Spleen (tissue), 7 donors: Measurements from ENCODE around the gene PPP1R3C.

Source experiments
- POLR2AphosphoS5 ChIP-seq, 3 donors: sonication (generic); formaldehyde crosslinking; IDR thresholded peaks; one replicate each; pipeline ENCODE4 v1.5.1; 2017; ENCODE audit warnings: antibody characterized with exemption in 3 of 3
- TF ChIP-seq, protein P1 (sequence below), 11 experiments: fragments of 200-600 bp in 7 of 11; fragments of 450-650 bp in 4 of 11; sonication (generic) in 4 of 11; IDR thresholded peaks in 8 of 11; conservative IDR thresholded peaks in 3 of 11; 1 replicate in 7 of 11; 2 replicates in 4 of 11; pipeline versions ENCODE4 v1.4.0 to v1.8.0; 2016 to 2021; ENCODE audit warnings: antibody characterized with exemption in 11 of 11, inconsistent platforms in 4 of 11, mild to moderate bottlenecking in 1 of 11
- donor health status: DM: no; HTN: no; CAD: no; lungs with moderate emphysema.
- donor health status: DM: no; HTN: no; CAD: no.
- donor health status: DM: no; HTN: no; CAD: no.

DNA sequence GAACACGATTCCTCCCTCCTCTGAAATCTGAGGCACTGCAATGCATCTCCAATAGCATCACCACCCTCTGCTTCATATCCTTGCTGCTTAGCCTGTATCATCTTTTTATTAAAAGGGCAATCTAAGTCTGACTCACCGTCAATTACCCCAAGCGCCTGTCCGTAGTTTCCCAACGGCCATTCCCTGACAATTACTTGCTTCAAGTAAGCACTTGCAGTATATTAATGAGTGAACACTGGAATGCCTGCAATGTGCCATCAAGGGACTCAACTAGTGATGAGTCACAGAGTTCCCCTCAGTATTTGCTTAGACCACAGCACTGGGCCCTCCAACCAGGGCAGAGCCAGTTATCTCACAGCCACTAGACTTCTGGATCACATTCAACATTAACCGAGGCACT lies 19.5 kb upstream of the PPP1R3C start:
- TF ChIP-seq, protein P1, sequence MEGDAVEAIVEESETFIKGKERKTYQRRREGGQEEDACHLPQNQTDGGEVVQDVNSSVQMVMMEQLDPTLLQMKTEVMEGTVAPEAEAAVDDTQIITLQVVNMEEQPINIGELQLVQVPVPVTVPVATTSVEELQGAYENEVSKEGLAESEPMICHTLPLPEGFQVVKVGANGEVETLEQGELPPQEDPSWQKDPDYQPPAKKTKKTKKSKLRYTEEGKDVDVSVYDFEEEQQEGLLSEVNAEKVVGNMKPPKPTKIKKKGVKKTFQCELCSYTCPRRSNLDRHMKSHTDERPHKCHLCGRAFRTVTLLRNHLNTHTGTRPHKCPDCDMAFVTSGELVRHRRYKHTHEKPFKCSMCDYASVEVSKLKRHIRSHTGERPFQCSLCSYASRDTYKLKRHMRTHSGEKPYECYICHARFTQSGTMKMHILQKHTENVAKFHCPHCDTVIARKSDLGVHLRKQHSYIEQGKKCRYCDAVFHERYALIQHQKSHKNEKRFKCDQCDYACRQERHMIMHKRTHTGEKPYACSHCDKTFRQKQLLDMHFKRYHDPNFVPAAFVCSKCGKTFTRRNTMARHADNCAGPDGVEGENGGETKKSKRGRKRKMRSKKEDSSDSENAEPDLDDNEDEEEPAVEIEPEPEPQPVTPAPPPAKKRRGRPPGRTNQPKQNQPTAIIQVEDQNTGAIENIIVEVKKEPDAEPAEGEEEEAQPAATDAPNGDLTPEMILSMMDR (IDR thresholded peaks at IDR 0.05 in 8 of 11, conservative IDR thresholded peaks at IDR 0.05 in 3 of 11): no peak
- no peak for TF ChIP-seq POLR2AphosphoS5 (IDR thresholded peaks at IDR 0.05)
